GM12874 (cell line): ENCODE results near the gene MAN1B1.

ENCODE experiments used
- TF ChIP-seq, protein P1 (sequence below): IDR thresholded peaks from 2 replicates; pipeline ENCODE4 v1.5.1; 2011; ENCODE audit warnings: low read depth, mild to moderate bottlenecking, control low read depth, low read length, moderate library complexity; ENCODE audit not compliant: insufficient read depth

The MAN1B1 gene

DNA sequence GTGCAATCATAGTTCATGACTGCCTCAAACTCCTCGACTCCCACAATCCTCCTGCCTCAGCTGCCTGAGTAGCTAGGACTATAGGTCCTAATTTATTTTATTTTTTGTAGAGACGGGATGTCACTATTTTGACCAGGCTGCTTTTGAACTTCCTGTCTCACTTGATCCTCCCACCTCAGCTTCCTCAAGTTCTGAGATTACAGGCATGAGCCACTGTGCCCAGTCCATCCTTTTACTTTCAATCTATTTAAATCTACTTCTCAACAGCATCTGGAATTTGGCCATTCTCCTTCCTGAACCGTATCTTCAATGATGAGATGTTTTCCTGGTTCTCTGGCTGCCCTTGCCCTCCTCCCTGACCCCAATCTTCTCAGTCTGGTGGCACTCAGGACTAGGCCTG, 40.0 kb downstream of the MAN1B1 start:
- TF ChIP-seq, protein P1, sequence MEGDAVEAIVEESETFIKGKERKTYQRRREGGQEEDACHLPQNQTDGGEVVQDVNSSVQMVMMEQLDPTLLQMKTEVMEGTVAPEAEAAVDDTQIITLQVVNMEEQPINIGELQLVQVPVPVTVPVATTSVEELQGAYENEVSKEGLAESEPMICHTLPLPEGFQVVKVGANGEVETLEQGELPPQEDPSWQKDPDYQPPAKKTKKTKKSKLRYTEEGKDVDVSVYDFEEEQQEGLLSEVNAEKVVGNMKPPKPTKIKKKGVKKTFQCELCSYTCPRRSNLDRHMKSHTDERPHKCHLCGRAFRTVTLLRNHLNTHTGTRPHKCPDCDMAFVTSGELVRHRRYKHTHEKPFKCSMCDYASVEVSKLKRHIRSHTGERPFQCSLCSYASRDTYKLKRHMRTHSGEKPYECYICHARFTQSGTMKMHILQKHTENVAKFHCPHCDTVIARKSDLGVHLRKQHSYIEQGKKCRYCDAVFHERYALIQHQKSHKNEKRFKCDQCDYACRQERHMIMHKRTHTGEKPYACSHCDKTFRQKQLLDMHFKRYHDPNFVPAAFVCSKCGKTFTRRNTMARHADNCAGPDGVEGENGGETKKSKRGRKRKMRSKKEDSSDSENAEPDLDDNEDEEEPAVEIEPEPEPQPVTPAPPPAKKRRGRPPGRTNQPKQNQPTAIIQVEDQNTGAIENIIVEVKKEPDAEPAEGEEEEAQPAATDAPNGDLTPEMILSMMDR: no peak

DNA sequence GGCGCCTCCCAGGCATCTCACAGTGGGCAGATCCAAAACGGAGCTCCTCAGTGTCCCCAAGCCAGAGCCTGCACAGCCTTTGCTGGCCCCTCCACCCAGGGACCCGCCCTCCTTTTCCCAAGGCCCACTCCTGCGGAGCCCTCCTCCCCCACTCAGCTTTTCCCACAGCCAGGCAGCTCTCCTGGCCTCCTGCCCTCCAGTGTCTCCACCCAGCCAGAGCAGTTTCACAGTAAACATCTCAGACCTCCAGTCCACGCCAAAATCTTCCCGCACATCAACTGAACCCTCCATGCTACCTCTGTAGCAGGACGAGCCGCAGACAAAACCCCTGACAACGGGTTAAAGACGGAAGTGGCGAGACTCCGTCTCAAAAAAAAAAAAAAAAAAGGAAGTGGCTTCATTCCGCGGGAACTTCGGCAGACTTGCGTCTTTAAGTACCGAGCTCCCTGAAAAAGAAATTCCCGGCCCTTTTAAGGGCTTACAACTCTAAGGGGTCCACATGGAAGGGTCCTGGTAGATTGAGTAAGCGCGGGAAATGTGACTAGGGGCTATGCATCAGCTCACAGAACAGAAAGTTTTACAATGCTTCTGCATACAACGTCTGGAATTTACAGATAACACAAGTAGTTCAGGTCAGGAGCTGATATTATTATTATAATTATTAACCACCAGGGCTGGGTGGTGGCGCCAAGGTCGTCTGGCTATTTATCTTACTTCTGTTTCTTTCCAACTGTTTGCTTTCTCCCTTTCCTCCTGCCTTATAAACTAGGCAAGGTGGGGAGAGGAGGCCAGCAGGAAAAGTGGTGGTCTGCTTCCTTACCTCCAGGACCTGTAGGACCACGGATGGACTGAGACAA, 40.7 kb downstream of the MAN1B1 start:
- TF ChIP-seq, protein P1: no peak

DNA sequence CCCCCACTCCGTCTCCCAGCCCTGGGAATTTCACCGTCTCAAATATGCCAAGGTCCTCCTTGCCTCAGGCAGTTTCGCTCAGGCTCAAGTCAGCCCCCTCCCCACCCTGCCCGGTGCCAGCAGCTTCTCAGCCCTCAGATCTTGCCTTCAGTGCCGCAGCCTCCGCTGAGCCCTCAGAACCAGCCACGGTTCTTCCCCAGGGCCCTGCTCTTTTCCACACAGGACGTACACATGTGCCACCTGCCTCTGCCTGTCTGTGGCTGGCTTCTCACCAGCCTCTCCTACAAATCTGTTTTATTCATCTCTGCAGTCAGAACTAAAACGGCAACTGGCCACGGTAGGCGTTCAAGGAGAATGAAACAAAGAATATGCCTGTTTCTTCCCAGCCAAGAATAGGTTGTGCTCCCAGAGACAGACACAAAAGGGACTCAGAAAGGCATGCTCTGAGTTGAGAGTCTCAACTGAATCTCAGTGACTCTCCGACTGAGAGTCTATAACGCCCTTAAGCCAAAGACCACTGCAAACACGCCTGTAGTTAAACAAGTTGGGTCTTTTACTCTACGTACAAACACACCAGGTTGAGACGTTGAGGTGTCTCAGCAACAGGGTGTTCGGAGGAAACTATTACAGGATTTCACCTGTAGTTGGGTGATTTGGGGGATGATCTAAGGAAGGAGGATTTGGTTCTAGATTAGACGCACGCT, 41.5 kb downstream of the MAN1B1 start:
- TF ChIP-seq, protein P1: no peak

DNA sequence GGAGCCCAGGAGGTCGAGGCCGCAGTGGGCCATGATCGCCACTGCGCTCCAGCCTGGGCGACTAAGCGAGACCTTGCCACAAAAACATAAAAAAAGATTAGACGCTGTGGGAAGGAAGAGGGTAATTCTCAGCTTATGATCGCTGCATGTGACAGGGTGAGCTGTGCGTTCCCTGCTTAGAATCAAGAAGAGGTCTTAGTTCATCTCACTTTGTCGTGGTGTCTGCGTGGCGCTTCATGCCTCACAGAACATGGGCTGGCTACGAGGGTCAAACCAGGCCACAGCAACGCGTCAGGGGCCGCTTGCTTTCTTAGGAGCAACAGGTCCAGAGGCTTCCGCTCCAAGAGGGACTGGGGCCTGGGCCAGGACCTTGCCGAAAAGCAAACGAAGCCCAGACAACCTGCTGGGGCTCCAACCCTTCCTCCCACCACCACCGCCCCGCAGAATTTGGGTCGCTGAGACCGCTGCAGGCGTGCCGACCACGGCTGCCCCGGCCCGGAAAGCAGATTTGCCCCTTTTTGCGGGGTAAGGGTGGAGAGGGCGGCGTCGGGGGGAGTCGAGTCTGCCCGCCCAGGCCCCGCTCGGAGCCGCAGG, 42.2 kb downstream of the MAN1B1 start:
- TF ChIP-seq, protein P1: no peak

DNA sequence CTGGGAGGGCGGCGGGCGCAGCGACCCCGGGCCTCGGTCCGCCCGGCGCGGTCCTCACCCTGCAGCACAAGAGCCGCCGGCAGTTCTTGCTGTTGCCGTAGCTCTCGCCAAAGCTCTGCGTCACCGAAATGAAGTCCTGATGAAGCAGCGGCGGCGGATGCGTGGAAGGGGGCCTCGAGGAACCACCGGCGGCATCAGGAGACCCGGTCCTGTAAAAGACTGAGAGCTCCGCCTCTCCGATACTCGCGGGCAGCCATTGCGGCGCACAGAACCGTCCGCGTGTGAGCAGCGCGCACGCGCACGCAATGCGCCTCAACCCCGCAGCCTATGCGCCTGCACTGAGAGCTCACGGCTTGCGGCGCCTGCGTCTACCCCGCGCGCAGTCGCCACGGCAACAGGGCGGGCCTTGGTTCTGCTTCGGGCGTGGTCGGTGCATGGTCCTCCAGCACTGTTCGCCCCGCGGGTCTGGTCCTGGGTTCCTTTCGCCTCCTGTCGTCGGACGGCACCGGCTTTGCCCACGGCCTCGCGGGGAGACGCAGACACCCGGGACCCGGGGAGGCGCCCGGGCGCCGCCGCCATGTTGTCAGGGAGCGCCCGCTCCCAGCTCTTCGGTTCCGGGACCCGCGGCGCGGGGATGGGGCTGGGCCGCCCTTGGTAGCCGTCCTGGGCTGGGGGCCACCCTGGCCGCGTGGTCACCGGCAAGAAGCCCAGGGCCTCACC, 42.8 kb downstream of the MAN1B1 start:
- TF ChIP-seq, protein P1: no peak

DNA sequence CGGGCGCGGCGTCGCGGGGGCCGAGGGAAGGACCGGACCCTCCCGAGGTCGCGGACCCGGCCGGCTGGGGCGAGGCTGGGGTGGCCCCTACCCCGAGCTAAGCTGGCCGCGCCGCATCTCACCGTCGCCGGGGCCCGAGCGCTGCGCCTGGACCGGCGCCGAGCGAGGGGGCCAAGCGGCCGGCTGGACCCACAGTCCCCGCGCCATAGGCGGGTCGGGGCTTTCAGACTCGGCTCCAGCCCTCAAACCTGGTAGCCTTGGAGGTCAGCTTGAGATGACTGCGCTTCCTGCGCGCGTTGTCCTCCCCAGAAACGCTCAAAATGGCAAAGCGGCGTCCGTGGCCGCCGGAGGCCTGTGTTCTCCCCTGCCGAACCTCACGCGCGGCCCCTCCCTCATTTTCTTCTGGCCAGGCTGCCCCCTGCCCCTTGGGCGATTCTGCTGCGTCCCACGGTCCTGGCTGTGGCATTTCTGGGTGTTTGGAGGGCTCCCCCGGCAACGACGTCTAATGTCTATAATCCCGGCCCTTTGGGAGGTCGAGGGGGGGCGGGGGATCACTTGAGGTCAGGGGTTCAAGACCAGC, 43.5 kb downstream of the MAN1B1 start:
- TF ChIP-seq, protein P1: no peak

DNA sequence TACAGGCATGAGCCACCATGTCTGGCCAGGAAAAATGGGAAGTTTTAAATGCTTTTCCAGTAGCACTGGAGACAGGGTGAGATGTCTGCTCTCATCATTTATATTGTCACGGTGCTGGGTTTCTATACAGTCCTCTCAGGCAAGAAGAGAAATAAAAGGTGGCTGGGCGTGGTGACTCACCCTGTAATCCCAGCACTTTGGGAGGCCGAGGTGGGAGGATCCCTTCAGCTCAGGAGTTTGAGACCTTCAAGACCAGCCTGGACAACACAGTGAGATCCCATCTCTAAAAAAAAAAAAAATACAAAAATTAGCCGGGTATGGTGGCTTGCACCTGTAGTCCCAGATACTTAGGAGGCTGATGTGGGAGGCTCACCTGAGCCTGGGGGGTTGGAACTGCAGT, 47.4 kb downstream of the MAN1B1 start:
- TF ChIP-seq, protein P1: no peak
